Suppressor macrophage treated with lipopolysaccharide for 1 hour (primary cell): ENCODE measurements around the gene IGFBPL1.
"Not testable (repeated sequence)": the region's sequence is repeated elsewhere in the genome, so short reads cannot be mapped to it uniquely, and the experiment has no call there.

ENCODE experiments used
- DNase-seq, 3 donors: peaks; one replicate each; pipeline ENCODE4 v3.0.0-alpha.2; 2020 to 2022

Gene IGFBPL1

DNA sequence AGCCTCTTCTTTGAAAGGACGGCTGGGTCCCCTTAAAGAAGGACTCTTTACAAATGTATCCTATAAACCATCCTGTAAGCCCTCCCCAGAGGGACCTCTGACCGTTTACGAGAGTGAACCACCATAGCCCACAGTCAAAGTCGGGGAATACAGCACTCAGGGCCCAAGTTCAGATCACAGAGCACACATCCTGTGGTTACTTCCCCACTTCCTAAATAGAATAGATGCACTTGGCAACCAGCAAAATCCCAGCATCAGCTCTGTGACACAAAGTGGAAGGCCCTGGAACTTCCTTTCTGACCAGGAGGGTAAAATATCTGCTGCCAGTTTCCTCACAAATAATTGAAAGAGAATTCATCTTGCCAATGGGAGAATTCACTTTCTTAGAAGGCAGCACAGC, 6.9 kb upstream of the IGFBPL1 start:
- DNase-seq: peak; percentile 19 to 41 (median 37)

DNA sequence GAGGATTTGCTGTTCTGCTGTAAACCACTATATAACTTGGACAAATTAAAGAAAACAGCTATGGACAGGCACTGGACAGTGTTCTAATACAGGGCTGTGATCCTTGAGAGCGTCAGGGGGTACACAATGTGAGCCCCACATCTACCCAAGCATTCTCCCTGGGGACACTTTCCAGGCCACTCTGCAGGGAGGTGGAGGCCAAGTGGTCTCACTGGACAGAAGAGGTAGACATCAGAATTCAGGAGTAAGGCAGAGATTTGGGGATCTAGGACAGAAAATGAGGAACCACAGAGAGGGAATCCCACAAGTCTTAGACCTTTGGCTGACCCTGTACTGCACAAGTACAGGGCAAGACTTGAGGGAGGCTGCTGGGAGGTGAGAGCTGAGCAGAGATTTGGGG, 3.8 kb upstream of the IGFBPL1 start:
- no peak for DNase-seq

DNA sequence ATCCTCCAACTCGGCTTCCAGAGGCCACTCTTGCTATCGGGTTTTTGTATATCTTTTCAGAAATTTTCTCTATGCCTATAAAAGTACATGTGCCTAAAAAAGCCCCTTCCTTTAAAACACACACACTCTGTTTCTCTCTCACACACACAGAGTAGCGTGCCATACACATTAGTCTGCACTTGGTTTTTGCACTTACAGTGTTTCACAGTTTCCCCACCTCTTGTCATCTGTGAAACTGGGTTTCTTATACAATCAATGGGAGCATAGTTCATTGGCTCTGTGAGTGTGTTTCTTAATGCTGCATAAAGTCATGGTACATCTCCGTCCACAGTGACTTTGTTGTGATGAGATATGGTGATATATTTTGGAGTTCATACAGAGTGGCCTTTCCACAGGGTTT, 664 bp upstream of the IGFBPL1 start:
- DNase-seq: no peak

DNA sequence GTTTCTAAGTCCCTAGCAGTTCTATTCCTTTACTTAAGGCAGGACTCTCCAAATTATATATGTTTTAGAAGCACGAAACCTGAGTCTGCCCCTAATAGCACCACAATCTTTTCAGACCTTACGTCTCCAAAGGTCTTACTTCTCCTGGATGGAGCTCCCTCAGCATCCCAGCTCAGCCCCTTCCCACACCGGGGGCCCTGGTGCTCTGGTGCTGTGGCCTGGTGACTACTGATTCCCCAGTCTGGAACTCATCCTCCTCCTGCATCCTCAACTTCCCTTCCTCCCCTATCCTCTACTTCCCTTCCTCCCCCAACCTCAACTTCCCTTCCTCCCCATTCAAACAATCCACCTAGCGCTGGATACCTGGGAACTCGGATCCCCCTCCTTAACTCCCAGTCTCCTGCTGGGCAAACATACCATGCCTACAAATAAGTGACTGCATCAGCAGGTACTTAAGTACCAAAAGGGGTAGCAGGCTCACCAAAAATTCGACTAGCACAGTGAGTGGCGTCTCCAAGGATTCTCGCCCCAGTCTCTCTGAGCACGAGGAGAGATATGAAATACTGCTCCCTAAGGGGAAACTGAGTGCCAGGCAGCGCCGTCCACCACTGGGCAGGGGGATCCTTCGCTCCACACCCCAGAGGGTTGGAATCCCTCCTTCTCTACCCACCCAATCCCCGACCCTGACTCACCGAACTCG, 831 bp downstream of the IGFBPL1 start:
- no peak for DNase-seq

DNA sequence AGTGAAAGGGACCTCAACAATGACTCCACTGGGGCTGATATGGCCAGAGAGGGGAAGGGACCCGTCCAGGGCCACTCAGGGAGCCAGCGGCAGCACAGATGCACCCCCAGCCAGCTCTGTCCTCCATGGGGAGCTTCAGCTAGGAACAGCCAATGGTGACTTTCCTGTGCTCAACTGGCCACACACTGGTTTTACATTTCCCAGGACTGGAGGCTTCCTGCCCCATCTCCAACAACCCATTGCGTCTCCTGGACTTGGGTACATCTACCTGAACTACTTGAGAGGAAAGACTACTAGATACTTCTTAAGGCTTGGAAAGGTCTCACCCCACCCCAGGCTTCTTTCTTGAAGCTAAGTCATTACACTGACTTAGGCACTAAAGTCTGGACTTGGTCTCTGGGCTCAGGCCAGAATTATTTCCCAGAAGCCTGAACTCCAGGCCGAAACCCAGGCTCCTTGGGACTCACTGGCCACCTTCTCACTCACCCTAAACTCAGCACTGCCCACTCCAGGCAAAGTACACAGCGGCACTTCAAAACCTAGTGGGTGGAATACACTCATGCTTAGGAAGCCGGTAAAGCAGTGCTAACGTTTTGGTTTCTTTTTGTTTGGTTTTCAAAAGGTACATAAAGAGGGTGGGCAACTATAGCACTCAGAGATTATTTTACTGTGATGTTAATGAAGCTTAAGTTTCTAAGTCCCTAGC, 1.5 kb downstream of the IGFBPL1 start:
- no peak for DNase-seq

DNA sequence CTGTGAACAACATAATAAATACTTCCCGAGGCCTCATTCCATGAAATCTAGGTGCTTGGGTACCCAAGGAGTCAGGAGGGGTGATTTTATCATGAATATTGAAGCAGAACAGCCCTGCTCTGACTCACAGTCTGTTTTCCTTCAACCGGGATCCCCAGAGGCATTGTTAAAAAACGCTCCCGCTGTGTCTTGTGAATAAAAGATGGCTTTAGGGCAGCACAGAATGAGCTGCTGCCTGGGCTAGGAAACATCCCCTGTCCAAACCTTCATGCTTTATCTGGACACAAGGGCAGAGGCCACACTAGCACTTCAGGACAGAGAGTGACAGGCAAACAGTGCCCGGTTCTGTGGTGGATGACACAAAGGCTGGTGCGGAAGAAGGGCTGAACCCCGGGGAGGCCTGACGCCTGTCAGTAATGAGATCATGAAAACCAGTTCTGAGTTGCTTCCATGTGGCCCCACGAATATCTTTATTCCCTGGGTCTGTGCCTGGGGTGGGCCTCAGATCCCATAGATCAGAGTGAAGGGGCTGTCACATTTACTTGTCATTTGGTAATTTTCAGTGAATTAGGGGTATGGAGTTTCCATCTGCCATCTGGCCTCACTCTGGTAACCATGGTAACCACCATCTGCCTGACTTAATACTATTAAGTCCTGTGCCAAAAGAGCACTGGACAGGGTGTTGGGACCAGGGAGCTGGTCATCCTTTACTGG, 2.6 kb downstream of the IGFBPL1 start:
- no peak for DNase-seq

DNA sequence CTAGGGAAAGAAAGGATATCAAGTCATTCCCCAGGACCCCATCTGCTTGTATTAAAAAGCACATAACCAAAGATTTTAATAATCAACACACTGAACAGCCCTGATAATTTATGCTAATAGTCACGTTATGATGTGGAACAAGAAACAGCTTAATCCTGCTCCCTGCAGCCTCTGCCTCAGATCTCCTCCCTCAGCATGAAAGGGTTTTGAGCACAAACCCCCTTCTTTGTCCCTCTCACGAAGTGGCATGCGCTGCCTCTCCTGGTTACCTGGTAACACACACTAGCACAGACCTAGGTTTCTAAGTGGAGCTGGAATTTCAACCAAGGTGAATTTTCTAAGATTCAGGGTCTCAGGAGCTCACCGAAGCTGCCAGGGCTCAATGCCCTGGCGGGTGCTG, 5.1 kb downstream of the IGFBPL1 start:
- no peak for DNase-seq

DNA sequence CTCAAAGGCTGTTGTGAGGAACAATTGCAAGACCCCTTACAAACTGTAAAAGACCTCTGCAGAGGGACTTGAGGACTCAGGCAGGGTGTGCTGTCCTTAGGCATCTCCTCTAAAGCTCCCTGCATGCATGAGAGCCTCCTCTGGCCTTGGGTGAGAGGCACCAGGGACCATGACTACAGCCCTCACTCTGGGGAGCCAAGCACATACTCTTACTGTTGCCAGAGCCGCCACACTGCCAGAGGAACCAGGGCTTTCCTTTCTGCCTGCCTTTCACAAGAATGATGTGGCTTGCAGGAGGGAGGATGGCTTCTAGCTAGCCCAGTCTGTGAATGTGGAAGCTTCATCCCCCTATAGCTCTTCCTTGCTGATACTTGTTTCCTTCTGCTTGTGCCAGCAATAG, 5.9 kb downstream of the IGFBPL1 start:
- DNase-seq: no peak

DNA sequence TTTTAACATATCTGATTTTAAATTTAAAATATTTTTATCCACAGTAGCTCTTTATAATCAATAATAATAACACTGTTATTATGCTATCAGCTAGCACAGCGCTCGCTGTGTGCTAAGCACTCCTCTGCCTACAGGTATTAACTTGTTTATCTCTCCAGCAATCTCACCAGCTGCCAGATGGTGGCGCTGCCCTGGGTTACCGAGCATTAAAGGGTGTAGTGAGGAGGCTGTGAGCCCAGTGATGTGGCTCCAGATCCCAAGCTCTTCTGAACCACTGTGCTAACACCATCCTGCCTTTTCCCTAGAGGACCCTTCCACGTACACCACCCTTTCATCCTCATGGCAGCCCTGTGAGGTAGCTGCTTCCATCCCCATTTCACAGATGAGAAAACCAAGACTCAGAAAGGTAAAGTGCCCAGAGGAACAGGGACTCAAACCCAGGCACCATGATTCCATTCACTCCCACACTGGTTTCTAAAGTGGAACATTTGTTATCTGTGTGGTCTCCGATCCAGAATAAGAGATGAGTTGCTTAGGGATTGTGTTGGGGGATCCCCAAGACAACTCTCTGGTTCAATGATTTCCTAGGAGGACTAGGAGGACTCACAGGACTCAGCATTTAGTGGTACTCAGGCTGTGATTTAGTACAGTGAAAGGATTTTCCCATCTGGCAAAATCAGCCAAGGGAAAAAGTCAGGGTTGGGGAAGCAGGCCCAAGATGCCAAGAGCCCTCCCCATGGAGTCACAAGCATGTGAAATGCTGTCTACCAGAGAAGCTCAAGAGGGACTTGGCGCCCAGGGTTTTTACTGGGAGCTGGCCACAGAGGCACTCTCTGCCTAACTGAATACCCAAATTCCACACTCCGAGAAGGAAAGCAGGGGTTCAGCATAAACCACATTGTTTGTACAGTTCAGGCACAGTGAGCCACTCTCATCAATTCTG, 7.0 kb downstream of the IGFBPL1 start:
- peak; percentile 46 to 61 (median 49) for DNase-seq

DNA sequence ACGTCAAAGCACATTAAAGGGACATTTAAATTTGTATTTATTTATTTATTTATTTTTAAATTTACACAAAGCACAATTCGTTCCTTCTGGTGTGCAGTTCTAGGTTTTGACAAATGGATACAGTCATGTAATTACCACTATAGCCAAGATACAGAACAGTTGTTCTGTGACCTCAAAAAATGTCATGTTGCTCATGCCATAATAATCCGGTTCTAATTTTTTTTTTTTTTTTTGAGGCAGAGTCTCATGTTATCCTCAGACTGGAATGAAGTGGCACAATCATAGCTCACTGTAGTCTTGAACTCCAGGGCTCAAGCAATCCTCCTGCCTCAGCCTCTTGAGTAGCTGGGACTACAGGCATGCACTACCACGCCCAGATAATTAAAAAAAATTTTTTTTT, 7.8 kb downstream of the IGFBPL1 start:
- no peak for DNase-seq

DNA sequence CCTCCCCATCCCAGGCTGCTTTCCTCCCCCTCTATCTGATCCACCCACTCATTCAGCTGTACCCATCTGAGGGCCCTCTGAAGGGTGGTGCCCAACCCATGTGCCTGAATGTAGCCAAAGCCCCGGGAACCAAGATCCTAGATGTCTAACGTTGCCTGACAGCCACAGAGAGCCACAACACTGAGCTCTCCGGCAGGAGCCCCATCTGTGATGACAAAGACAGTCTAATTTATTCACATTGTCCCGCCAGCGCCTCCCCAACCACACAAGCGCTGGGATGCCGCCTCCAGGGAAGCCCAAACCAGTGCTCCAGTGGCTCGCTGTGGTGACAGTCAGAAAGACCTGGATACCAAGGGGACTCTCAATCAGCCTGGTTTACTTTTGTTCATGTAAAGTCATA, 8.4 kb downstream of the IGFBPL1 start:
- no peak for DNase-seq

DNA sequence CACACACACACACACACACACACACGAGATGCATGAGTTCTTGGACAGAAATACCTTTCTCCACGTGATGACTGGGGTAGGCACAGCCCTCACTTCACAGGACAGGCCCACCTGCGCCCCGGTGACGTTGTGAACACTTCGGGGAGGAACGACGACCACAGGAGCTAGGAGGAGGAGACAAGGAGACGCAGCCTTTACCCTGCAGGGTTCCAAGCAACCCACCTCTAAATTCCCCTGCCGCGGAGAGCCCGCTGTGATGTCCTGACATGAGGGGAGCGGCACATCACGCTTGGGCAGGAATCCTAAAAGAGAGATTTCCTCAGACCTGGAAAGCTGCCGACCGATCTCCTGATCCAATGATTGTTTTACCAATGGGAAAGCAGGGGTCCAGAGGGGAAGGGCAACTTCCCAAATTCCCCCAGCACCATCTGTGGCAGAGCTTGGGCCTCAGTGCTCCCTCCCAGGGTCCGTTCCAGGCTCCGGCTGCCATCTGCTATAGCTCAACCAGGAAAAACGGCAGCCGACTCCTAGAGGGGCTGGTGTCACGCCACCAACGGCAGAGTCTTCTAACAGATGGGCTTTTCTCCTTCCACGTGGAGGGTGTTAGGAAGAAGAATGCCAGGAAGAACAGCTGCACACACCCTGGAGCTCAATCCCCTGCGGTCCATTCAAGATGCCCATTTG, 10.1 kb downstream of the IGFBPL1 start:
- no peak for DNase-seq

DNA sequence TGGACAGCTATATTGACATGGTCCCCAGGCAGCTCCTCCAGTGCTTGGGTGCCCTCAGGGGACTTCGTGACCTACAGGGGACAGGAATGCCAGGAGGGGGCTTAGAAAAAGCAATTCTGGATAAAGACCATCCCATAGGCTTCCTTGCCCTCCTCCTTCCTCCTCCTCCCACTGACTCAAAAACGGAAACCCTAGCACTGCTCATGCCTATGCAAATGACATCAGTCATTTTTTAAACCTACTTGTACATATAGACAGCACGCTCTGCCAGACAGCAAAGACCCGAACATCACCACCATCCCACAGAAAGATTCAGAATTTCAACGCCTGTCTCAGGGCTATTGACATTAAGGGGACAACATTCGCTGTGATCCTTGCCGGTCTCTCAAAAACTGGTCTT, 11.0 kb downstream of the IGFBPL1 start:
- no peak for DNase-seq

DNA sequence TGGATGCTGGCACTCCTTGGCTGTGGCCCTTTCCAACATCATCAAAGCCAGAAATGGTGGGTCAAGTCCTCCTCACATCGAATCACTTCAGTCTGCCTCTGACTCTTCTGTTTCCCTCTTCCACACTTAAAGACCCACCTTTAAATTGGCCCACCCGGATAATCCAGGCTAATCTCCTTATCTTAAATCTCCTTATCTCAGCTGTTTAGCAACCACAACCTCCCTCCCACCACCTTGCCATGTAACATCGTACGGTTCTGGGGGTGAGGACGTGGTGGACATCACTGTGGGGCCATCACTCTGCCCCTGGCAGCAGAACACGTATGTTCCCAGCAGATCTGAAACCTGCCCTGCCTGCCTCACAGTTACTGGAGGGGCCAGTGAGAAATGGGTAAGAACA, 11.5 kb downstream of the IGFBPL1 start:
- DNase-seq: no peak

DNA sequence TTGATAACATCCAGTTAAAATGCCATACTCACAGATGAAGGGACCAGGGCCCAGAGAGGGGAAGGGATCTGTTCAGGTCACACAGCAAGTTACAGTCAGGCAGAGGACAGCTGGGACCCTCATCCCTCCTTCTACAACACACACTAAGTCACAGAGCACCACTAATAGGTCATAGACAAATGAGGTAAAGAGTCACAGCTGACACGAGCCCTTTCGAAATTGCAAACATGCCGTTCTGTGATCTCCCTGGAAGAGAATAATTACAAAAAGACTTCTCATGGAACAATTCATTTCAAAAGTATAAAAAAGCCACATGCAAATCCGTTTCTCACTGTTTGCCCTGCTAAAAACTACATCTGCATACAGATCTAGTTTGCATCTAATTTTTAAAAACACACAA, 15.5 kb downstream of the IGFBPL1 start:
- no peak for DNase-seq

DNA sequence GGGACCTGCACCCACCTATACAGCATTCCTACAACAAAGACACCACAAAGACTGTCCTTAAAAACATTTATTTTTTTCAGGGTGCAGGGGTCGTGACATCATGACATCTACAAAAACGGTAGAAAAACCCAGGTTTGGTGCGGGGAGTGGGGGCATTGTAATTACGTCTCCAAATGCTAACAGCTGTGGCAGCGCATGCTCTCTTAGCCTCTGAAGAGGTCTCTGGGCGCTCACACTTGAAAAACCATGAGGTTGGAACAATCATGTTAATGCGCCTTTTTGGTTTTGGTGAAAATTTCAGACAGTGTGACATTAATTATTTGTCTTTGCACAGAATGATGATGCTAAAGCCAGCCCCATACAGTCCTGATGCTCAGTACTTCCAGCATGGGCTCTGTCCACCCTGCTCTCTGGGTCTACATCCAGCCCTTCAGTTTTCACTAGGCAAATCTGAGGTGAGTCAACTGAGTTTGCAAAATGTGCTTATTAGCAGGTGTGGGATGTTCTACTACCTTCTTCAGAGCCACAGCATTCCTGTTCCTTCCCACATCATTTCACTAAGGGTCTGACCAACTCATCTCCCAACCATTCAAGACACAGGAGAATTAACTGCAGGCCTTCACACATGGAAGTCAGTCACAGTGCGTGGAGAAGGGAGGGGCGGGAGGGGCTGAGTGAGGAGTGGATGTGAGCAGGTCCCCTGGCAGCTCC, 17.6 kb downstream of the IGFBPL1 start:
- DNase-seq: no peak

DNA sequence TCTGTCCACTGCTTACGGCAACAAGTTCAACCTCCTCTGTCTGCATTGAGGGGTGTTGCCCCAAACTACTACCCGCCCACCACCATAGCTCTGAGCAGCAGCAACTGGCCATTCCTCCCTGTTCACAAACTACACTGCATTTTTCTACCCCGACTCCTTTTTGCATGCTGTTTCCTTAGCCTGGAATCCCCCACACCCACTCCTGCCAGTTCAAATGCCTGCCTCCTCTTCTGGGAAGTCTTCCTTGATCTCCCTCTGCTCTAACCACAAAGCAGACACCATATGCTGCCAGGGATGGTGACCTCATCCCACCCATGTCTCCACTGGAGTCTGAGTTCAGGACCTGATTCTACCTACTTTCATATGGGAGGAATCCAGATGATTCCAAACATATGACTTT, 18.5 kb downstream of the IGFBPL1 start:
- peak; percentile 35 to 52 (median 46) for DNase-seq

DNA sequence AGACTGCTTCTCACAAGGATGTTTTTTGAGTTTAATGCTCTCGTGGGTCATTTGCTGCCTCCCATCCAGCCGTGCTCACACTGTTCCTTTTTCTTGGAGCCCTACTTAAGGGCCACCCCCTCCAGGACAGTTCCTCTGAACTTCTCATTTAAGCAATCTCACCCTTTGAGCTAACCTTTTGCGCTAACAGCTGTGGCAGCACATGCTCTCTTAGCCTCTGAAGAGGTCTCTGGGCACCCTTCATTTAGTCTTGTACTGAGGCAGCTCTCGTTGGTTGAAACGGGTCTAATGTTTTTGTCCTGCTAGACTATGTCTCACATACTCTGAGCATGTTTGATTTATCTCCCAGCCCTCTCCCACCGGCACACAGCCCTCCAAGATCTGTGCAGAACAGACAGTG, 19.9 kb downstream of the IGFBPL1 start:
- peak in 1 of 3 donors; percentile 7 for DNase-seq

DNA sequence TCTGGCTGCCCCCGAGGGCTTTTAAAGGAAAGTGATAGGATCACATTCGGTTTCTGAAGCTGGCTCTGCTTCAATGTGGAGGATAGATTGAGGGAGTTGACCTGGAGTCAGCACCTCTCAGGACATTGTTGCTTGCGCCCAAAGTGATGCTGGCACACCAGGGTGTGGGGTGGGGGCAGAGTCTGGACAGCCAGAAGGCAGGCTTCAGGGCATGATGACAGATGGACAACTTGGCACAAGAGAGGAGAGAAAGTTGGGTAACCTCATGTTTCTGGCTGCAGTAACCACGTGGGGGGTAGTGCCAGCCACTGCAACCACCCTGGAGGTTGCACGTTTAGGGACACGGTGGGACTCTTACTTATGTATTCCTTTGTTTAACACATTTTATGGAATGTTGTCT, 22.3 kb downstream of the IGFBPL1 start:
- DNase-seq: no peak

DNA sequence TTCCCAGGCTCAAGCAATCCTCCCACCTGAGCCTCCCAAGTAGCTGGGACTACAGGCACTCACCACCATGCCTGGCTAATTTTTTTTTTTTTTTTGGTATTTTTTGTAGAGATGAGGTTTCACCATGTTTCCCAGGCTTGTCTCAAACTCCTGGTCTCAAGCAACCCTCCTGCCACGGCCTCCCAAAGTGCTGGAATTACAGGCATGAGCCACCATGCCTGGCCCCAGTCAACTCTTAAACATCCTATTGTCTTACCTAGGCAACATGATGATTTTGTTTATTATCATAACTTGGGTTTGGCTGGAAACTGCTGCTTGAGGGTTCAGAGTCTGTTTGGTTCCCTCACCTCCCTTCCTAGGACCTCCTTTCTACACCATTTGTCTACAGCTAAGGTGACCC, 25.1 kb downstream of the IGFBPL1 start:
- not testable (repeated sequence) for DNase-seq

DNA sequence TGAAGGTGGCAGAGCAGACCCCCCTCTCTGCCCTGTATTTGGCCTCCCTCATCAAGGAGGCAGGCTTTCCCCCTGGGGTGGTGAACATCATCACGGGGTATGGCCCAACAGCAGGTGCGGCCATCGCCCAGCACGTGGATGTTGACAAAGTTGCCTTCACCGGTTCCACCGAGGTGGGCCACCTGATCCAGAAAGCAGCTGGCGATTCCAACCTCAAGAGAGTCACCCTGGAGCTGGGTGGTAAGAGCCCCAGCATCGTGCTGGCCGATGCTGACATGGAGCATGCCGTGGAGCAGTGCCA, 27.9 kb downstream of the IGFBPL1 start:
- DNase-seq: no peak
